Measurements from ENCODE around the gene BMP7. TPM values are rescaled to one million over a fixed set of nuclear protein-coding genes. Genes with fewer than 3 reads are reported as not detected.
A peak's percentile ranks its signal among the peaks of the same experiment; 100 is the strongest.

Gene BMP7
- total and polyA plus RNA-seq, 9 of the 15 experiments (the other 6 are each of a cell fraction or from before 2014, with no cell fraction given) = 0.18 TPM; not detected in 8

DNA sequence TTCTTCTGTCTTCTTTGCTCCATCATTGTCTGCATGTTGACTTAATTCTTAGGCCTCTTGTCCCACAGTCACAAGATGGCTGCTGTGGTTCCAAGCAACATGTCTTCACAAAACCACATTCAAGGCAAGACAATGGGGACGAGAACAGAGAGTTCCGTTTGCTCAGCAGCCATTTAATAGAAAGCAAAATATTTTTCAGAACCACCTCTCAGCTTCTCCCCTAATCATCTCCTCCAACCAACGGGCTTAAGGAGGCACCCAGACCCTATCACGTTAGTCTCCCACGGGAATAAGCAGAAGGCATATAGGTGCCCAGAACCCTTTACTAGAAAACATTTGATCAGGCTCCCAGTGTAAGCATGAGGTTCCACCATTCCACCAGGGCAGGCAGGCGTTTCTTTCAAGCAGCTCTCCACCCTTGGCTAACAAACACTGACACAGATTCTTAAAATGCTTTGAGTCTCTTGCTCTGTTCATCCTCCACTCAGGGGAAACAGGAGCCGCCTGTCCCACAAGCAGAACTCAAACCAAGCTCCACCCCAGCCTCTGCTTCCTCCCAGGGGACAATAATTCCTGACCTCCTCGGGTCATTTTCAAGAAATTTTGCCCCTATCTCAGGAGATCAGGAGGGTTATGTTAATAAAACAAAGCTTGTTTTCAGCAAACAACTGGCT, 19.0 kb downstream of the BMP7 start:
- BruUV-seq (replicated peaks) = no TSS peak
- Histone ChIP-seq H3K9me1 (ENCODE audit: control insufficient read depth, insufficient read depth, low read length) (peaks cover 2% of the 10 kb centered on the region), H3K4me3 (no peak overlapping the region), H3K9ac (ENCODE audit: insufficient read depth in 1 of 2, low read depth in 2 of 2, low read length in 2 of 2) (no peak overlapping the region), H3K4me1 (replicated peaks in 1 of 2; ENCODE audit: control insufficient read depth in 2 of 2, insufficient read depth in 2 of 2, low read length in 2 of 2) (peaks cover 7 to 12% of the 10 kb centered on the region in 2 experiments; a peak in 2 of 5 replicates), H3K79me2 (ENCODE audit: control insufficient read depth, insufficient read depth, low read length) (no peaks in the 10 kb centered on the region), H3K27ac (ENCODE audit: extremely low read depth, low read depth, low read length) (no peak overlapping the region), H2AFZ (ENCODE audit: low read depth, low read length) (no peak overlapping the region), H4K20me1 (replicated peaks; ENCODE audit: control insufficient read depth, insufficient read depth, low read length) (no peaks in the 10 kb centered on the region), H3K27me3 (ENCODE audit: control insufficient read depth in 2 of 2, insufficient read depth in 2 of 2, low read length in 2 of 2) (peaks cover 0 to 9% of the 10 kb centered on the region in 2 experiments; a peak in 1 of 5 replicates), H3K36me3 (ENCODE audit: control insufficient read depth, insufficient read depth, low read length) (no peaks in the 10 kb centered on the region), H3K4me2 (ENCODE audit: insufficient read depth, low read length) (no peak overlapping the region), H3K9me3 (replicated peaks; ENCODE audit: control insufficient read depth, insufficient read depth, low read depth, low read length) (no peaks in the 10 kb centered on the region)
- FAIRE-seq = no peak
- DNase-seq (ENCODE audit: extremely low read depth in 1 of 4, low spot score in 3 of 4) = no peak
- ChIA-PET POLR2A (interaction anchor here (0.6 to 1.2 kb wide), 4 partner anchors 9 to 49 kb away, joined by 3 to 4 read pairs (median 4); no protein-coding TSS in a partner anchor), CTCF (ENCODE audit: low intra/inter-chr PET ratio) (no interaction called here)
- 3% methylated on average over 8 of the region's 8 CpGs for WGBS (ENCODE audit: insufficient coverage, low coverage, missing lambda C conversion rate)
- intact Hi-C loops (cut with micrococcal nuclease) = no loop called here
- ATAC-seq = no peak
- in situ Hi-C loops (cut with MboI) = no loop called here
- TF ChIP-seq MCM7 (IDR thresholded peaks at IDR 0.05) = no peak
- no peak for TF ChIP-seq RUNX1 (IDR thresholded peaks at IDR 0.05; ENCODE audit: low read depth)
- TF ChIP-seq GTF3C2 (IDR thresholded peaks at IDR 0.05; ENCODE audit: borderline replicate concordance, extremely low read depth, insufficient read length) = no peak
- no peak for TF ChIP-seq ZNF146 (CRISPR knock-in tag; IDR thresholded peaks at IDR 0.05; ENCODE audit: unreplicated experiment)
- TF ChIP-seq TEAD2 (tag; IDR thresholded peaks at IDR 0.05) = no peak
- TF ChIP-seq, protein P1, sequence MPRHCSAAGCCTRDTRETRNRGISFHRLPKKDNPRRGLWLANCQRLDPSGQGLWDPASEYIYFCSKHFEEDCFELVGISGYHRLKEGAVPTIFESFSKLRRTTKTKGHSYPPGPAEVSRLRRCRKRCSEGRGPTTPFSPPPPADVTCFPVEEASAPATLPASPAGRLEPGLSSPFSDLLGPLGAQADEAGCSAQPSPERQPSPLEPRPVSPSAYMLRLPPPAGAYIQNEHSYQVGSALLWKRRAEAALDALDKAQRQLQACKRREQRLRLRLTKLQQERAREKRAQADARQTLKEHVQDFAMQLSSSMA (CRISPR knock-in tag; IDR thresholded peaks at IDR 0.05) = no peak
- TF ChIP-seq CC2D1A (IDR thresholded peaks at IDR 0.05) = no peak
- TF ChIP-seq ZNF3 (CRISPR knock-in tag; IDR thresholded peaks at IDR 0.05) = no peak
- peak; percentile 58 for TF ChIP-seq EWSR1 (IDR thresholded peaks at IDR 0.05; ENCODE audit: borderline replicate concordance, low read depth, partially characterized antibody)
- no peak for TF ChIP-seq ARID2 (IDR thresholded peaks at IDR 0.05)
- no peak for TF ChIP-seq RHOXF2B (CRISPR knock-in tag; conservative IDR thresholded peaks at IDR 0.05)
- TF ChIP-seq, protein P2, sequence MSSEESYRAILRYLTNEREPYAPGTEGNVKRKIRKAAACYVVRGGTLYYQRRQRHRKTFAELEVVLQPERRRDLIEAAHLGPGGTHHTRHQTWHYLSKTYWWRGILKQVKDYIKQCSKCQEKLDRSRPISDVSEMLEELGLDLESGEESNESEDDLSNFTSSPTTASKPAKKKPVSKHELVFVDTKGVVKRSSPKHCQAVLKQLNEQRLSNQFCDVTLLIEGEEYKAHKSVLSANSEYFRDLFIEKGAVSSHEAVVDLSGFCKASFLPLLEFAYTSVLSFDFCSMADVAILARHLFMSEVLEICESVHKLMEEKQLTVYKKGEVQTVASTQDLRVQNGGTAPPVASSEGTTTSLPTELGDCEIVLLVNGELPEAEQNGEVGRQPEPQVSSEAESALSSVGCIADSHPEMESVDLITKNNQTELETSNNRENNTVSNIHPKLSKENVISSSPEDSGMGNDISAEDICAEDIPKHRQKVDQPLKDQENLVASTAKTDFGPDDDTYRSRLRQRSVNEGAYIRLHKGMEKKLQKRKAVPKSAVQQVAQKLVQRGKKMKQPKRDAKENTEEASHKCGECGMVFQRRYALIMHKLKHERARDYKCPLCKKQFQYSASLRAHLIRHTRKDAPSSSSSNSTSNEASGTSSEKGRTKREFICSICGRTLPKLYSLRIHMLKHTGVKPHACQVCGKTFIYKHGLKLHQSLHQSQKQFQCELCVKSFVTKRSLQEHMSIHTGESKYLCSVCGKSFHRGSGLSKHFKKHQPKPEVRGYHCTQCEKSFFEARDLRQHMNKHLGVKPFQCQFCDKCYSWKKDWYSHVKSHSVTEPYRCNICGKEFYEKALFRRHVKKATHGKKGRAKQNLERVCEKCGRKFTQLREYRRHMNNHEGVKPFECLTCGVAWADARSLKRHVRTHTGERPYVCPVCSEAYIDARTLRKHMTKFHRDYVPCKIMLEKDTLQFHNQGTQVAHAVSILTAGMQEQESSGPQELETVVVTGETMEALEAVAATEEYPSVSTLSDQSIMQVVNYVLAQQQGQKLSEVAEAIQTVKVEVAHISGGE (CRISPR knock-in tag; IDR thresholded peaks at IDR 0.05) = peak in 1 of 3 experiments; percentile 84; a peak in 2 of 6 replicates
- TF ChIP-seq, protein P3, sequence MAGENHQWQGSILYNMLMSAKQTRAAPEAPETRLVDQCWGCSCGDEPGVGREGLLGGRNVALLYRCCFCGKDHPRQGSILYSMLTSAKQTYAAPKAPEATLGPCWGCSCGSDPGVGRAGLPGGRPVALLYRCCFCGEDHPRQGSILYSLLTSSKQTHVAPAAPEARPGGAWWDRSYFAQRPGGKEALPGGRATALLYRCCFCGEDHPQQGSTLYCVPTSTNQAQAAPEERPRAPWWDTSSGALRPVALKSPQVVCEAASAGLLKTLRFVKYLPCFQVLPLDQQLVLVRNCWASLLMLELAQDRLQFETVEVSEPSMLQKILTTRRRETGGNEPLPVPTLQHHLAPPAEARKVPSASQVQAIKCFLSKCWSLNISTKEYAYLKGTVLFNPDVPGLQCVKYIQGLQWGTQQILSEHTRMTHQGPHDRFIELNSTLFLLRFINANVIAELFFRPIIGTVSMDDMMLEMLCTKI (IDR thresholded peaks at IDR 0.05; ENCODE audit: partially characterized antibody) = no peak

Measured in K562 (cell line).